NCI-H2081 (cell line): ENCODE data around the gene LGALS1.
A peak's percentile ranks its signal among the peaks of the same experiment; 100 is the strongest.
"Not testable (repeated sequence)": the region's sequence is repeated elsewhere in the genome, so short reads cannot be mapped to it uniquely, and the experiment has no call there.

Experiments used
- DNase-seq, 2 experiments: peaks; one replicate each; lab custom pipeline; 2025; lab: John Stamatoyannopoulos, UW

LGALS1 gene

DNA sequence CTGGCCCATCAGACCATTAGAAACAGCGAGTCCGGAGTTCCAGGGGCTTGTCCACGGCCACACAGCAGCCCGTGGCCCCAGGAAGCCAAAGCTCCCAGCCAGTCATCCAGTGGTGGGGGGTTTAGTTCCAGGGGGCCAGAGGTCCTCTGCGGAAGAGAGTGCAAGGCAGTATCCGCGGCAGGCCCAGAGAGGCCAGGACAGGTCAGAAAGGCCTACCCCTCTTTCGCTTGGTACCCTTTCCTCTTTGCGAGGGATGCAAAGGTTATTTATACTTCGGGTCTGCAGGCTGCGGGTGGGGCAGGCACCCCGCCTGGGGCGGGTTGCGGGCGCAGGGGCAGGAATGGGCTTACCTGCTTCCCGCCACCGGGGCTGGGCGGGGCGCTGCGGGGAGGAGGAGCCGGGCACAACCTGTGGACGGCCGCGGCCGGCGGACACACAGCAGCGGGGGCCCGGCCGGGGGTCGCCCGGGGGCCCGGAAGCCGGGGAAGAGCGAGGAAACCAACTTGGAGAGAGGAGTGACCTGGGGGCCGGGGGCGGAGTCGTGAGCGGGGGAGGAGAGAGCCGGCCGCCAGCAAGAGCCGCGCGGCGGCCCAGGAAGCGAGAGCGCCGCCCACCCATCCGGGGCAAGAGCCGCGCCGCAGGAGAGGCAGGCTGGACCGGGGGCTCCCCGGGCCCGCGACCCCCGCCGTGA is 36.2 kb upstream of the LGALS1 start, which contains the start of gene SH3BP1:
Gene SH3BP1, plus strand, starts transcription at position 600 of the 691 bp plus-strand sequence. CDS start 119 bp downstream, outside the sequence.
- DNase-seq, result peak; percentile 5 to 44

DNA sequence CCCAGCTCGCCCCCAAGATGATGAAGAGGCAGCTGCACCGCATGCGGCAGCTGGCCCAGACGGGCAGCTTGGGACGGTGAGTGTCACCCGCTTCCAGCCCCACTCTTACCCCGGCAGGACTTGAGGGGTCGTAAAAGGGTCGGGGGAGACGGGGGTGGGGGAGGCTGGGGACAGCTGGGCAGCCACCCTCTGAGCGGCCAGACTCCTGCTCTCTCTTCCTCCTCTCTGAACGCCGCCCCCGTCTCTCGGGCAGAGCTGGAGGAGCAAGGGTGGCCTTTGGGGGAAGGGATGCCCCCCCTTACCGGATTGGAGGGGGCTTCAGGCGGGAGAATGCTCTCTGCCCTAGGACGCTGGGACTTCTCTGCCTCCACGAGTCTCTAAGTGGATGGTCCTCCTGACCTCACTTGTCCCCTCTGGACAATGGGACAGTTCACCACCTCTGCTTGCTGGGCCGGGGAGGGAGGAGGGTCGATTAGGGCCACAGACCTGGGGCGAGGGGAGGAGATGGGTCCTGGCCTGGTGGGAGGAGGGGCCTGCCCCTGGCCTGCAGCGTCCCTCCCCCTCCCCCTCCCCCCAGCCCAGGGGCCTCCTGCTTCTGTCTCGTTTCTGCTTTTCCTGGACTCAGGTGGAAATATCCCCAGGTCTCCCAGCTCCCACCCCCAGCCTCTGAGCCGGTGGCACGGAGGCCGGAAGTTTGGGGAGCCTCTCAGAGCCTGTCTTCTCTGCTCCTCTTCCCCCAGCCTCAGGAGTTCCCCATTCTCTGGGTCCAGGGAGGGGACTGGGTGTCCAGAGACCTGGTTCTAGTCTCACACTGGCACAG is 35.5 kb upstream of the LGALS1 start:
- DNase-seq, result no peak

DNA sequence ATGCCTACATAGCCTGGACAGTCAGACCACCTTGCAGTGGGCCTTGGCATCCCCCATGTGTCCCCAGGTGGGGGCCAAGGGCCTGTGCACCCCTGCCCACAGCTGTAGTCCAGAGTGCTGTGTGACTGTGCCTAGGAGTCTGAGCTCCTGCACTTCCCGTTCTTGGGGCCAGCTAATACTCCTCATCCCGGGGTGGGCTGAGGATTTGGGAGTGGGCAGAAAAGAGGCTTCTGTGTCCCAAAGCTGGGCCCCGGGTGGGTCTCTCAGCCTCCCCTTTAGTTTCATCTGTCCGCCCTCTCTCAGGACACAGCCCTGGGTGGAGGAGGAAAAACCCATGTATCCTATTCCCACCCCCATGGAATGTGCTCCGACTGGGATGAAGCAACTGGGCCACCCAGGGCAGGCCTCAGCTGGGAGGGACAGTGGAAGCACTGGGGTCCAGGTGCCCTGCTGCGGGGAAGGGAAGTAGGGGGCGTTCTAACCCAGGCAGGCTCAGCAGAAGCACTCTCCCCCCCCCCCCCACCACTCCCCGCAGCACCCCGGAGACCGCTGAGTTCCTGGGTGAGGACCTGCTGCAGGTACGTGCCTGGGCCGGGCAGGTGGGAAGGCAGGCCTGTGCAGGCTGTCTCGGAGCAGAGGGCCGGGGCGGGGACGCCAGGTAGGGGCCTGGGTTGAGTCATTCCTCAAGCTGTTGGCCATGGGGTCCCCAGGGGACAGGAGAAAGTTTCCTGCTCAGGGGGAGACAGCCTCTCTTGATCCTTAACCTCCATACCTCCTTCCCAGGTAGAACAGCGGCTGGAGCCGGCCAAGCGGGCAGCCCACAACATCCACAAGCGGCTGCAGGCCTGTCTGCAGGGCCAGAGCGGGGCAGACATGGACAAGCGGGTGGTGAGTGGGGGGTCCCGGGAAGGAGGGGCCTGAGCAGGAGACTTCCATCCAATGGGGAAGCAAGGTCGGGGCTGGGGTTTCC is 34.6 kb upstream of the LGALS1 start:
- DNase-seq, result no peak

DNA sequence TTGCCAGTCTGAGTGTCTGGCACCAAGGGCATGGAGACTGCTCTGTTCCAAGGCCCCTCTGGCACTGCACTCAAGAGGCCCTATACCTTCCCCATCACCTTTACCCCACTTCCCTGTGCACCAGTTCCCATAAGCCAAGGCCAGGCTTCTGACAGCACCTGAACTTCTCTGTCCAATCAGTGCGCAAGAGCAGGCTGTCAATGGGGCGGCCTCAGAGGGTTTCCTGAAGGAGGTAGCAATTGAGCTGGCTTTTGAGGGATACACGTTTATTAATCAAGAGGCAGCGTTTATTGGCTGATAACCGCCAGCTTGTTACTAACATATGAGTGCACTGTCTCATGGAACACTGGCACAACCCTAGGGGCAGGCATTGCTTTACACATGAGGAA is 33.9 kb upstream of the LGALS1 start:
- no peak for DNase-seq

DNA sequence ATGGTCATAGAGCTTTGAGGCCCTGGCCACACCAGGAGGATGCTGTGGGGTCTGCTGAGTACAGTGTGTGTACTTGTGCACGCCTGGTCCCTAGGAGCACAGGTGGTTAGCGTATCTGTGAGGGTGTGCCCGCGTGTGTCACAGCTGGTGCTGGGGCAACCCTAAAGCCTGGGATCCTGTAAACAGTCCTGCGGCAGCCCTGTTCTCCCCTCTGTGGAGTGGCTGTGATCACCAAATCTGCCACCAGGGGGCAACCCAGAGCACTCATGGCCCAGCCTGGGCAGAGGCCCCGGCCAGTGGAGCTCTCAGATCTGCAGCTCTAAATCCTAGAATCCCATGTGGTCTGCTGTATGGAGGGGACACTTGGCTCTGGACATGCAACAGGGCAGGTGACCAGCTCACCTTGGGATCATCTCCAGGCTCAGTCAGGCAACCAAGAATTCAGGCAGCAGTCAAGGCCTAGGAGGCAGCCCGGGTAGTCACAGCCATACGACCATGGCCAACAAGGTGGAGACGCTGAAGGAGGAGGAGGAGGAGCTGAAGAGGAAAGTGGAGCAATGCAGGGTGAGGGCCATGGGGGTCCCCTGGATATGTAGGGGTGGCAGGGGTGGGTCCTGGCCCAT is 32.1 kb upstream of the LGALS1 start:
- DNase-seq, result peak; percentile 23 to 28

DNA sequence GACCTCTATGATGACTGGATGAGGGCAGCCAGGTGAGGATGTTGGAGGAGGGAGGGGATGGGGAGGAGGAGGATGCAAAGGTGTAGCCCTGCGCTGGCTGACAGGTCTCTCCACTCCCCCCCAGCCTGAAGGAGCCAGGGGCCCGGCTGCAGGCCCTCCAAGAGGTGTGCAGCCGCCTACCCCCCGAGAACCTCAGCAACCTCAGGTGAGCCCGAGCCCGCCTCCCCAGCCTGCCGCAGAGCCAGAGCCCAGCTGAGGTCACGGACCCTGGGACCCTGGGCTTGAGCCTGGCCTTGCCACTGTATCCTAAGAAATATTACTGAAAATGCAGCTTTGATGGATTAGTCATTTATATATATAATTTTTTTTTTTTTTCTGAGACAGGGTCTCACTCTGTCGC is 28.1 kb upstream of the LGALS1 start:
- no peak for DNase-seq

DNA sequence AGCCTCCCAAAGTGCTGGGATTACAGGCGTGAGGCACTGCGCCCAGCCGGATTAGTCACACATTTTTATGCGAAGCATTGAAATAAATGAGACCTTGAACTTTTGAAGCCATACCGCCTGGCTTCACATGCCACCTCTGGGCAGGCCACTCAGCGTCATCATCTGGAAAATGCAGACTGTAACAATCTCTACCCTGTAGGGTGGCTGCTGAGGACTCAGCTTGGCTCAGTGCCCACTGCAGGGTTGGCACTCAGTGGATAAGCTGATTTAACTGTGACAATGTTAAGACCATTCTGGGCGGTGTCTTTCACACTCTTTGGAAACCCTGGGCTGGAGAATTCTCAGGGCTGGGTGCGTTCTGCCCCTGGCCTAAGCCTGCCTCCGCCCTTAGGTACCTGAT is 27.5 kb upstream of the LGALS1 start:
- no peak for DNase-seq

DNA sequence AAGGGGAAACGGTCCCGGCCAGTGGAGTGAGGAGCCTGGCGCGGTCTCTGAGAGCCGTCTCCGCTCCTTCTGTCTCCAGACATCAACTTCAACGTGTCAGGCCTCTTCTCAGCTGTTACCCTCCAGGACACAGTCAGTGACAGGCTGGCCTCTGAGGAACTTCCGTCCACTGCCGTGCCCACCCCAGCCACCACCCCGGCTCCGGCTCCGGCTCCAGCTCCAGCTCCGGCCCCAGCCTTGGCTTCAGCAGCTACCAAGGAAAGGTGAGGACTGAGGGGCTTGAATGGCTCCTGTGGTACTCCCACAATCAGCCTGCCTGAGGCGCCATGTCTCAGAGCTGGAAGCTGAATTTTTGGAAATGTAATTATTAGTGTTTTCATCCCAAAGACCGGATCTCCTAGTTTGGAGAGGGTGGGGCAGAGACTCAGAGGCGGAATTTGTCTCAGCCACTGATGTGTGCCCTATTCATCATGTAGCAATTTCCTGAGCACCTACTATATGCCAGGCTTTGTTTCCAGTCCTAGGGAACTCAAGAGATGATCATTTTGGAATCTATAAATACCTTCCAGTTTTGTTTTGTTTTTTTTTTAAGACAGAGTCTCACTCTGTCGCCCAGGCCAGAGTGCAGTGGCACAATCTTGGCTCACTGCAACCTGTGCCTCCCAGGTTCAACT is 24.8 kb upstream of the LGALS1 start:
- no peak for DNase-seq

DNA sequence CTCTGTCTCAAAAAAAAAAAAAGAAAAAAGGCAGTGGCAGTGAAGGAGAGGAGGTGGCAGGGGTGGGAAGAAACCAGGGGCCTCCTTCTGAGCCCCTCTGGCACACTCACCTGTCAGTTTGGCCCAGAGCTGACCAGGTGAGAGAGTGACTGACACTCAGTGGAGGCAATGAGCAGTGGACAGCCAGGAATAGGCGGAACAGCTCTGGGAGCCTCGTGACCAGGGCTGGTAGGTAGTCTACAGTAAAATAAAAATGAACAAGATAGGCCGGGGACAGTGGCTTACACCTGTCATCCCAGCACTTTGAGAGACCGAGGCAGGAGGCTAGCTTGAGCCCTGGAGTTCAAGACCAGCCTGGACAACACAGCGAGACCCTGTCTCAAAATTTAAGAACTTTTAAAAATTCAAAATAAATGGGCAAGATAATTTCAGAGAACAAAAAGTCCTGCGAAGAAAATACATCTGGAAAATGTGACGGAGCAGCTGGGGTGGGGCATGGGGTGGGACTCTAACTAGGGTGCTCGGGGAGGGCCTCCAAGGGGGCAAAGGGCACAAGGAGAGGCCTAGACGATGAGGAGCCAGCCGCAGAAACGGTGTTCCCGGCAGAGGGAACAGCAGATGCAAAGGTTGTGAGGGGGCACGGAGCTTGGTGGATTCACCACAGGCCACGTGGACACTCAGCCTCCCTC is 20.7 kb upstream of the LGALS1 start:
- no peak for DNase-seq

DNA sequence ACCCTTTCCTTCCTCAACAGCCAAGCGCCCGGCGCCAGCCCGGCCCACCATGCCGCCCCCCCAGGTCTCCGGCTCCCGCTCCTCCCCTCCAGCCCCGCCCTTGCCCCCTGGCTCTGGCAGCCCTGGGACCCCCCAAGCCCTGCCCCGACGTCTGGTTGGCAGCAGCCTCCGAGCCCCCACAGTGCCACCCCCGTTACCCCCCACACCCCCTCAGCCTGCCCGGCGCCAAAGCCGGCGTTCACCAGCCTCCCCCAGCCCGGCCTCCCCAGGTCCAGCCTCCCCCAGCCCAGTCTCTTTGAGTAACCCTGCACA is 20.2 kb upstream of the LGALS1 start:
- no peak for DNase-seq

DNA sequence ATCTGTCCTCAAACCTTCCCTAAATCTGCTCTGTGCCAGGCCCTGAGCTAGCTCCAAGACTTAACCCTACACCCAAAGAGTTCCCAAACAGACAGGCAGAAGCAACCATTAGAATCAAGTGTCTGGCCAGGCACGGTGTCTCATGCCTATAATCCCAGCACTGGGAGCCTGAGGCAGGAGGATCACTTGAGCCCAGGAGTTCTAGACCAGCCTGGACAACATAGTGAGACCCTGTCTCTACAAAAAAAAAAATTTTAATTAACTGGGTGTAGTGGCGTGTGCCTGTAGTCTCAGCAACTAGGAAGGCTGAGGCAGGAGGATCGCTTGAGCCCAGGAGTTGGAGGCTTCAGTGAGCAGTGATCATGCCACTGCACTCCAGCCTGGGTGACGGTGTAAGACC is 18.9 kb upstream of the LGALS1 start:
- not testable (repeated sequence) for DNase-seq

DNA sequence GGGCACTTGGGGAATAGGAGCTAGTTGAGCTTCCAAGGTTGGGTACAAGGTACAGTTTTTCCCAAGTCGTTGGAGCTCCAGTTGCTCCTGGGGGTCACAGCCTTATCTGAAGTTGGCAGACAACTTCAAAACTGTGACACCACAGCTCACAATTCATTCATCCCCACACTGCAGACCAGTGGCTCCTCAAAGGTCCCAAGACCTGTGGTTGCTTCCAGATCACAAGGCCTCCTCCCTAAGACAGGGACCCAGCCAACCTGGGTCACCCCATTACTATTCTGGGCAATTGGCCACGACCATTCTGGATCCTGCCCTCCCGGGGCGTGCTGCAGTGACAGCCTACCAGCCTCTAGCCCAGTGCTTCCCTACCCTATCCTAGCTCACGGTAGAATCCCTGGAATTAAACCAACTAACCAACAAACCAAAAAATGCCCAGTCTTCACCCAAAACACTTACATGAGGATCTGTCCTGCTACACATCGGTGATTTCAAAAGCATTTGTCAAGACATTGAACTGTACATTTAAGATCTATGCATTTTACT is 17.8 kb upstream of the LGALS1 start:
- no peak for DNase-seq

DNA sequence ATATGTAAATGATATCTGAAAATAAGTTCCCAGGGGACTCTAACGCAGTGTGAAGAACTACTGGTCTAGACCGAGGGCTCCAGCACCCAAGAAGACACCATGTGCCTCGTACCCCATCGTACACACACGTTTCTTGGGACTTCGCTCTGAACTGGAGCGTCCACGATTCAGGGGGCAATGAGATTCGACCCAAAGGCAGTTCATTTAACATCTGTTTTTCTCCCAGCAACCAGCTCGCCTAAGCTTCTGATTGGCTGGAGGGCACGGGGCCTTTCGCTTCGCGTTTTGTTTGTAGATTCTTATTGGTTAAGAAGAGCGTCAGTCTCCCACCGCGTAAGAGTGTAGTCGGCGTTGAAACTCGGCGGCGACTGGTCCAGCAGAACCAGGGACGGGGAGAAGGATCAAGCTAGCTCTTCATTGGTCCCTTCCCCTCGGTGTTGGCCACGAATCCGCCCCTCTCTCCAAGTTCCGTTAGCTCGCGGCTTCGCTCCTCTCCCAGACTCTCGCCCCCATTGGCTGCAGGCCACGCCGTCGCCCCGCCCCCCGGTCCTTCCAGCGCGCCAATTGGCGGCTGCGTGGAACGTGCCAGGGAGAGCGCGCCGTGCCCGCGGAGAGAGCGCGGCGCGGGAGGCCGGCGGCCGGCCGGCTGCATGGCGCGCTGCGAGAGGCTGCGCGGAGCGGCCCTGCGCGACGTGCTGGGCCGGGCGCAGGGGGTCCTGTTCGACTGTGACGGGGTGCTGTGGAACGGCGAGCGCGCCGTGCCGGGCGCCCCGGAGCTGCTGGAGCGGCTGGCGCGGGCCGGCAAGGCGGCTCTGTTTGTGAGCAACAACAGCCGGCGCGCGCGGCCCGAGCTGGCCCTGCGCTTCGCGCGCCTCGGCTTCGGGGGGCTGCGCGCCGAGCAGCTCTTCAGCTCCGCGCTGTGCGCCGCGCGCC is 17.0 kb upstream of the LGALS1 start, which contains the start of gene PDXP:
Gene PDXP, plus strand, starts transcription at position 591 of the 933 bp plus-strand sequence. Its CDS starts 60 bp downstream, at position 651.
- DNase-seq, result peak; percentile 95 to 99

DNA sequence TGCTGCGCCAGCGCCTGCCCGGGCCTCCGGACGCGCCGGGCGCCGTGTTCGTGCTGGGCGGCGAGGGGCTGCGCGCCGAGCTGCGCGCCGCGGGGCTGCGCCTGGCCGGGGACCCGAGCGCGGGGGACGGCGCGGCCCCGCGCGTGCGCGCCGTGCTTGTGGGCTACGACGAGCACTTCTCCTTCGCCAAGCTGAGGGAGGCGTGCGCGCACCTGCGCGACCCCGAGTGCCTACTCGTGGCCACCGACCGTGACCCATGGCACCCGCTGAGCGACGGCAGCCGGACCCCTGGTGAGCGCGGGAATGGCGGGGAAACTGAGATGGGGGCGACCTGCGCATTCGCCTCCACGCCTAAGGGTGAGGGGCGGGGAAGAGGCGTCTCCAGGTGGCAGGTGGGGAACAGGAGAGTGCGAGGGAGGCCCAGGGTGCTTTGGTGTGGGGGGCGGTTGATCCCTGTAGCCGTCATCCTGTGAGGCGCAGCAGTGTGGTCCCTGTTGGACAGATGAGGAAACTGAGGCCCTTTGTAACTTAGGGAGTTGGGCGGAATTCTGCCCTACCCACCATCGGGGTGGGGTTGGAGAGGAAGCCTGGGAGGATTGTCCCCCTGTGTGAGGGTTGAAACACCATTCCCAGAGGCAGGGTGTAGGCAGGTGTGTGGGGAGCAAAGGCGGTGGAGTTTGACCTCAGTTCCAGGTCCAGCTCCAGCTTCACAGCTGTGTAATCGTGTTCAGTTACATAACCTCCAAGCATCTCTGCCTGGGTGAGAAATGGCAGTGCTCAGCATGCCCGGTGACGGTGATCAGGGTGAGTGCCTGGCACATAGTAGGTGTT is 16.2 kb upstream of the LGALS1 start:
- peak in 1 of 2 experiments; percentile 16 for DNase-seq

DNA sequence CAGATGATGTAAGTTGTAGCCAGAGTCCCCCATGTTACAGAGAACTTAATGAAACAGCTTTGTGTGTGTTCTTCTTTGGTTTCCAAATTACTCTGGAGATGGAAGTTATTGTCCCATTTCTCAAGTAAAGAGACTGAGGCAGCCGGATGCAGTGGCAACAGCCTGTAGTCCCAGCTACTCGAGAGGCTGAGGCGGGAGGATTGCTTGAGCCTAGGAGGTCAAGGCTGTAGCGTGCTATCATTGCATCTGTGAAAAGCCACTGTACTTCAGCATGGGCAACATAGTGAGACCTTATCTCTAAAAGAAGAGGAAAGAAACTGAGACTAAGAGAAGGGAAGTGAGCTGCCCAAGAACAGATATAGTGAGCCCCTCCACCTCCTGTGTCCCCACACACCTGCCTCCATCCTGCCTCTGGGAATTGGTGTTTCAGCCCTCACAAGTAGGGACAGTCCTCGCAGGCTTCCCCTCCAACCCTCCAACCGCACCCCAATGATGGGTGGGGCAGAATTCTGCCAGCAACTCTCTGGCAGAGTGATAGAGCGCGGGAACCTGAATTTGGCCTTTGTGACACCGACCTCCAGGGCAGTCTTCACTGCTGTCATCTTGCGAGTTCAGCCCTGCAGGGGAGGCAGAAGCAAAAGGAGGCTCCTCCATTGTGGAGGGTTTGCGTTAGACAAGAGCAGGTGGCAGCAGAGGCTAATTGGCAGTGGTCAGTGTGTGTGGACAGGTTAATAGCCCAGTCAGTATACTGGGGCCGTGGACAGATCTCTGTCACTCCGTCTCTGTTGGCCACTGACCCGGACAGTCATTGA is 15.3 kb upstream of the LGALS1 start:
- DNase-seq, result no peak

DNA sequence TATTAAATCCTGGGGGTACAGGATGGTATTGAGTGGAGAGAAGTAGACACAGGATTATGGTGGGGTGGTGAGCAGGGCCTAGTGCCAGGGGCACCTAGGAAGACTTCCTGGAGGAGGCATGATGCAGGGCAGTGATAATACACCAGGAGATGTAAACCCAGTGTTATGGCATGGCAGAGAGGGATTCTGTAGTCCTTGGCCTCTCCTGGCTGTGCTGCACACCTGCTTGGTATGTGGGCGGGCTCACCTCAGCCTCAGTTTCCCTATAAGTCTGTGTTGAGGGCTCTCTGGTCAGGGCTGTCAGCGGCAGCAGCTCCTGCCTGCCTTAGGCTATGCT is 14.8 kb upstream of the LGALS1 start:
- no peak for DNase-seq

DNA sequence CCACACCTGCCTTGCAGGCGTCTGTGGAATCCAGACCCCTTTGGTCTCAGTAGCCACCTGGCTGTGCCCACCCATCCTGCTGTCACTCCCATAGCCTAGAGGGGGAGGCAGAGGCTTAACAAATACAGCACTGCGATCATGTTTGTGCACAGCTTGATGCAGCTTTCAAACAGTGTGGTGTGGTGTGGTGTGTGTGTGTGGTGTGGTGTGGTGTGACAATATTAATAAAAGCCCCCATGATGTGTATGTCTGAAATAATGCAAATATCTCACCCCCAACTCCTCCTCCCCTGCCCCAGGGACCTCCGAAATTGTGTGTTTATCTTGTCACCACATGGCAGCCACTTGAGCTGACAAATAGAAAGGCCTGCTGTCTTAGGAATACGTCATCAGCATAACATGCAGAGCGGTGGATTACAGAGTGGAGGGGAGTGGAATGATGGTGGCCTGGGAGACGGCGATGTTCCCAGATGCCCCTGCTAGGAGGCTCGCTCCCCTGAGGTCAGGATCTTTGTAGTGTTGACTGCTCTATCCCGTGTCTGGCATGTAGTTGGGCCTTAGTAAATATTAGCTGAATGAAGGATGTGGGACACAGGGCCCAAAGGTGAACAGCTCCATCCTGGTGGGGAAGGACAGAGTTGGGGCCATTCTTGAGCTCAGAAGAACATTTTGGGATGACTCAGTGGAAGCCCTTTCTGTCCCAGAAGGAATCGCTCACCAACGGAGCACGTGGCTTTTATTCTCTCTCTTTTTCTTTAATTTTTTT is 14.1 kb upstream of the LGALS1 start:
- peak; percentile 13 to 65 for DNase-seq
